ENCODE measurements around the gene CBX1. TPM values are rescaled to one million over a fixed set of nuclear protein-coding genes. Genes with fewer than 3 reads are reported as not detected.
A peak's percentile ranks its signal among the peaks of the same experiment; 100 is the strongest.

Gene CBX1
- 69.6 and 84.4 TPM in 2 replicates for polyA plus RNA-seq (2011; rRNA removed)
- polyA plus RNA-seq (2012; cell fraction: cytosol; rRNA removed): 44.2 and 49.1 TPM in 2 replicates
- 9.9 and 14.7 TPM in 2 replicates for polyA plus RNA-seq (2012; cell fraction: nucleus; rRNA removed)
- polyA plus RNA-seq (2017; fragmentation: RNase III; extraction: RNeasy Plus Mini Kit Qiagen cat#74134 plus additional on column Dnase treatment): 155 to 173 TPM (median 170 TPM) in 3 replicates
- 12.4 and 12.7 TPM in 2 replicates for polyA minus RNA-seq (2011; rRNA and poly(A)+ RNA removed)

DNA sequence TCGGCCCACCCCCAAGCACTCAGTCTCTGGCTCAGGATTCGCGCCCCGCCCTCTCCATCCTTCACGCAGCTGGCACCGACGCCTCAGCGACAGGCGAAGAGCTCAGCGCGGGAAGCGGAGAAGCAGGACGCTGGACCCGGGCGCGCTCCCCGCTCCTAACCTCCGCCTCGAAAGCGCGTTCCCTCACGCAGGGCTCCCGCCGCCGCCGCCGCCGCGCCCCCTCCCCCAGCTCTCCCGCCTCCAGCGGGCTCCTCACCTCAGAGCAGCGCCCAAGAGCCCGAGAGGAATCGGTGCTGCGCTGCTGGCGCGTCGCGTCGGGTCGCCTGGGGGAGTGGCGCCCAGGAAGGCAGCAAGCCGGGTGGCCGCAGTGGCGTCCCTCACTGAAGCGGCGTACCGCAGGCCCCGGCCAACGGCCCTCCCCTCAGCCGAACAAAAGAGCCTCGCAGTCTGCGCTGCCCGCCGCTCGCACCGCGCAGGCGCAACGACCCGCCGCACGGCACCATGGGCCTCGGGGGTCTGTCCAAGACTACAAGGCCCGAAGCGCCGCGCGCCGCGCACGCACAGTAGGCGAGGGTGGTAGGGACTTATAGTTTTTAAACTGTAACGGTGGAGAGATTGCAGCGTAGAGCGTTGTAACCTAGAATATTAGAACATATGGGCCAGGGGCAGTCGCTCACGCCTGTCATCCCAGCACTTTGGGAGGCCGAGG is at the start of gene CBX1:
CBX1 (minus strand) TSS at position 467 of the 709 bp plus-strand sequence. CDS start 24,474 bp downstream, outside the sequence.
- ChIA-PET POLR2A (interaction anchor here (1.0 to 1.5 kb wide), 6 partner anchors 39 to 77 kb away, joined by 3 to 8 read pairs (median 4); partner anchors contain the start of gene NFE2L1), CTCF (interaction anchor here (1.0 to 14.0 kb wide), 6 partner anchors 9 to 508 kb away, joined by 3 to 152 read pairs (median 8); no protein-coding TSS in a partner anchor)
- Histone ChIP-seq H3K4me3 (peak within 1 kb of the TSS; percentile 76), H3K9me3 (no peaks in the 10 kb centered on the region), H3K27ac (peak within 1 kb of the TSS; percentile 89 to 90), H3K4me2 (peak within 1 kb of the TSS; percentile 91), H3K4me1 (peaks cover 20% of the 10 kb centered on the region)
- 2% methylated on average over 63 of the region's 79 CpGs for WGBS (ENCODE audit: missing lambda C conversion rate)
- peak; percentile 92 to 99 for DNase-seq (ENCODE audit: low read depth in 1 of 2, low spot score in 1 of 2)
- FAIRE-seq: no peak
- TF ChIP-seq HOXB5 (CRISPR knock-in tag; IDR thresholded peaks at IDR 0.05): peak; percentile 66; the same call in 1 of the 2 replicates
- TF ChIP-seq, protein P1, sequence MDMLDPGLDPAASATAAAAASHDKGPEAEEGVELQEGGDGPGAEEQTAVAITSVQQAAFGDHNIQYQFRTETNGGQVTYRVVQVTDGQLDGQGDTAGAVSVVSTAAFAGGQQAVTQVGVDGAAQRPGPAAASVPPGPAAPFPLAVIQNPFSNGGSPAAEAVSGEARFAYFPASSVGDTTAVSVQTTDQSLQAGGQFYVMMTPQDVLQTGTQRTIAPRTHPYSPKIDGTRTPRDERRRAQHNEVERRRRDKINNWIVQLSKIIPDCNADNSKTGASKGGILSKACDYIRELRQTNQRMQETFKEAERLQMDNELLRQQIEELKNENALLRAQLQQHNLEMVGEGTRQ (IDR thresholded peaks at IDR 0.05): no peak
- TF ChIP-seq POLR2A (IDR thresholded peaks at IDR 0.05; ENCODE audit: low read length): peak; percentile 68
- TF ChIP-seq, protein P2, sequence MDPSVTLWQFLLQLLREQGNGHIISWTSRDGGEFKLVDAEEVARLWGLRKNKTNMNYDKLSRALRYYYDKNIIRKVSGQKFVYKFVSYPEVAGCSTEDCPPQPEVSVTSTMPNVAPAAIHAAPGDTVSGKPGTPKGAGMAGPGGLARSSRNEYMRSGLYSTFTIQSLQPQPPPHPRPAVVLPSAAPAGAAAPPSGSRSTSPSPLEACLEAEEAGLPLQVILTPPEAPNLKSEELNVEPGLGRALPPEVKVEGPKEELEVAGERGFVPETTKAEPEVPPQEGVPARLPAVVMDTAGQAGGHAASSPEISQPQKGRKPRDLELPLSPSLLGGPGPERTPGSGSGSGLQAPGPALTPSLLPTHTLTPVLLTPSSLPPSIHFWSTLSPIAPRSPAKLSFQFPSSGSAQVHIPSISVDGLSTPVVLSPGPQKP (IDR thresholded peaks at IDR 0.05; ENCODE audit: low read depth, low read length): no peak
- TF ChIP-seq, protein P3, sequence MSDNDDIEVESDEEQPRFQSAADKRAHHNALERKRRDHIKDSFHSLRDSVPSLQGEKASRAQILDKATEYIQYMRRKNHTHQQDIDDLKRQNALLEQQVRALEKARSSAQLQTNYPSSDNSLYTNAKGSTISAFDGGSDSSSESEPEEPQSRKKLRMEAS (IDR thresholded peaks at IDR 0.05): peak; percentile 84; the same call in 1 of the 2 replicates
- no peak for TF ChIP-seq MYC (IDR thresholded peaks at IDR 0.05; ENCODE audit: borderline replicate concordance, low read length)
- TF ChIP-seq RCOR1 (IDR thresholded peaks at IDR 0.05; ENCODE audit: low read depth, low read length): no peak
- TF ChIP-seq, protein P4, sequence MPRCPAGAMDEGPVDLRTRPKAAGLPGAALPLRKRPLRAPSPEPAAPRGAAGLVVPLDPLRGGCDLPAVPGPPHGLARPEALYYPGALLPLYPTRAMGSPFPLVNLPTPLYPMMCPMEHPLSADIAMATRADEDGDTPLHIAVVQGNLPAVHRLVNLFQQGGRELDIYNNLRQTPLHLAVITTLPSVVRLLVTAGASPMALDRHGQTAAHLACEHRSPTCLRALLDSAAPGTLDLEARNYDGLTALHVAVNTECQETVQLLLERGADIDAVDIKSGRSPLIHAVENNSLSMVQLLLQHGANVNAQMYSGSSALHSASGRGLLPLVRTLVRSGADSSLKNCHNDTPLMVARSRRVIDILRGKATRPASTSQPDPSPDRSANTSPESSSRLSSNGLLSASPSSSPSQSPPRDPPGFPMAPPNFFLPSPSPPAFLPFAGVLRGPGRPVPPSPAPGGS (IDR thresholded peaks at IDR 0.05): 0 out of 3 replicates have a peak, but pooled peaks have one; percentile 71
- peak; percentile 56 to 86; a peak in 4 of 5 replicates for TF ChIP-seq JUN (IDR thresholded peaks at IDR 0.05)
- peak; percentile 70 for TF ChIP-seq PHF8 (IDR thresholded peaks at IDR 0.05; ENCODE audit: borderline replicate concordance, low read depth)
- 0 out of 2 replicates have a peak, but pooled peaks have one; percentile 62 for TF ChIP-seq KDM1A (IDR thresholded peaks at IDR 0.05; ENCODE audit: low read depth)
- TF ChIP-seq ZFP36 (IDR thresholded peaks at IDR 0.05; ENCODE audit: borderline replicate concordance, partially characterized antibody): peak; percentile 13
- TF ChIP-seq CBX2 (IDR thresholded peaks at IDR 0.05; ENCODE audit: borderline replicate concordance, low read depth): no peak
- peak; percentile 35; the same call in 1 of the 2 replicates for TF ChIP-seq HDAC2 (IDR thresholded peaks at IDR 0.05)
- TF ChIP-seq, protein P5, sequence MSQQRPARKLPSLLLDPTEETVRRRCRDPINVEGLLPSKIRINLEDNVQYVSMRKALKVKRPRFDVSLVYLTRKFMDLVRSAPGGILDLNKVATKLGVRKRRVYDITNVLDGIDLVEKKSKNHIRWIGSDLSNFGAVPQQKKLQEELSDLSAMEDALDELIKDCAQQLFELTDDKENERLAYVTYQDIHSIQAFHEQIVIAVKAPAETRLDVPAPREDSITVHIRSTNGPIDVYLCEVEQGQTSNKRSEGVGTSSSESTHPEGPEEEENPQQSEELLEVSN (IDR thresholded peaks at IDR 0.05; ENCODE audit: borderline replicate concordance, low read depth): peak; percentile 74
- peak; percentile 98; the same call in 1 of the 2 replicates for TF ChIP-seq CHD4 (IDR thresholded peaks at IDR 0.05; ENCODE audit: borderline replicate concordance)
- peak; percentile 93 to 97 for ATAC-seq

DNA sequence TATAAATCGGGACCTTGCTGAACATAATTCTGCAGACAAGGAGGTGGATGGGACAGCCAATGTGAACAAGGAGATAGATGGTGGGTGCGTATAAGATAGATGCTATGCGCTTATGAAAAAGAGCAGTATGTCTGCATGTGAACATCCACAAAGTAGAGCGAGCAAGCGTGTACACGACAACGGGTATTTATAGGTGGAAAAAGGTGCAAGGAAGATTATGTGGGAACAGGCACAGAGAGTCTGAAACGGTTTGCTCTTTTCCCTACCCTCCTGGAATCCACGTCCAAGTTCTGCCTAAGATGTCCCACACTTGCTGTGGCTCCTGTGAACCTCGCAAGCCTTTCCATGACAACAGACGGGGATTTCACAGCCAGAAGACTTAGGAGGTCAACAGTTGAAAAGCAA is 49.3 kb upstream of the CBX1 start:
- DNase-seq (ENCODE audit: low read depth in 1 of 2, low spot score in 1 of 2) (no peak), ATAC-seq (no peak), FAIRE-seq (peak; percentile 7)
- Histone ChIP-seq H3K4me3 (no peak overlapping the region), H3K27ac (no peak overlapping the region), H3K4me1 (peaks cover 5% of the 10 kb centered on the region), H3K4me2 (no peak overlapping the region), H3K9me3 (no peaks in the 10 kb centered on the region)
- ChIA-PET POLR2A (no interaction called here), CTCF (interaction anchor here (0.5 to 1.2 kb wide), 4 partner anchors 9 to 70 kb away, joined by 3 to 6 read pairs (median 4); no protein-coding TSS in a partner anchor)
- TF ChIP-seq CEBPB (IDR thresholded peaks at IDR 0.05): no peak
- TF ChIP-seq HOXB13 (CRISPR knock-in tag; IDR thresholded peaks at IDR 0.05; ENCODE audit: low read depth): no peak
- TF ChIP-seq POLR2A (IDR thresholded peaks at IDR 0.05; ENCODE audit: low read length): no peak
- TF ChIP-seq MYC (IDR thresholded peaks at IDR 0.05; ENCODE audit: borderline replicate concordance, low read length): no peak
- TF ChIP-seq NPAS2 (CRISPR knock-in tag; IDR thresholded peaks at IDR 0.05; ENCODE audit: borderline replicate concordance): no peak
- TF ChIP-seq CBX2 (IDR thresholded peaks at IDR 0.05; ENCODE audit: borderline replicate concordance, low read depth): no peak
- no peak for TF ChIP-seq NFE2L2 (conservative IDR thresholded peaks at IDR 0.05; ENCODE audit: low read length)
- TF ChIP-seq, protein P6, sequence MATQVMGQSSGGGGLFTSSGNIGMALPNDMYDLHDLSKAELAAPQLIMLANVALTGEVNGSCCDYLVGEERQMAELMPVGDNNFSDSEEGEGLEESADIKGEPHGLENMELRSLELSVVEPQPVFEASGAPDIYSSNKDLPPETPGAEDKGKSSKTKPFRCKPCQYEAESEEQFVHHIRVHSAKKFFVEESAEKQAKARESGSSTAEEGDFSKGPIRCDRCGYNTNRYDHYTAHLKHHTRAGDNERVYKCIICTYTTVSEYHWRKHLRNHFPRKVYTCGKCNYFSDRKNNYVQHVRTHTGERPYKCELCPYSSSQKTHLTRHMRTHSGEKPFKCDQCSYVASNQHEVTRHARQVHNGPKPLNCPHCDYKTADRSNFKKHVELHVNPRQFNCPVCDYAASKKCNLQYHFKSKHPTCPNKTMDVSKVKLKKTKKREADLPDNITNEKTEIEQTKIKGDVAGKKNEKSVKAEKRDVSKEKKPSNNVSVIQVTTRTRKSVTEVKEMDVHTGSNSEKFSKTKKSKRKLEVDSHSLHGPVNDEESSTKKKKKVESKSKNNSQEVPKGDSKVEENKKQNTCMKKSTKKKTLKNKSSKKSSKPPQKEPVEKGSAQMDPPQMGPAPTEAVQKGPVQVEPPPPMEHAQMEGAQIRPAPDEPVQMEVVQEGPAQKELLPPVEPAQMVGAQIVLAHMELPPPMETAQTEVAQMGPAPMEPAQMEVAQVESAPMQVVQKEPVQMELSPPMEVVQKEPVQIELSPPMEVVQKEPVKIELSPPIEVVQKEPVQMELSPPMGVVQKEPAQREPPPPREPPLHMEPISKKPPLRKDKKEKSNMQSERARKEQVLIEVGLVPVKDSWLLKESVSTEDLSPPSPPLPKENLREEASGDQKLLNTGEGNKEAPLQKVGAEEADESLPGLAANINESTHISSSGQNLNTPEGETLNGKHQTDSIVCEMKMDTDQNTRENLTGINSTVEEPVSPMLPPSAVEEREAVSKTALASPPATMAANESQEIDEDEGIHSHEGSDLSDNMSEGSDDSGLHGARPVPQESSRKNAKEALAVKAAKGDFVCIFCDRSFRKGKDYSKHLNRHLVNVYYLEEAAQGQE (IDR thresholded peaks at IDR 0.05): no peak
- TF ChIP-seq, protein P5 (IDR thresholded peaks at IDR 0.05; ENCODE audit: borderline replicate concordance, low read depth): no peak
- no peak for TF ChIP-seq TFCP2L1 (CRISPR knock-in tag; IDR thresholded peaks at IDR 0.05)
- no peak for TF ChIP-seq ZSCAN20 (CRISPR knock-in tag; IDR thresholded peaks at IDR 0.05)
- WGBS (ENCODE audit: missing lambda C conversion rate): 58% methylated on average over 11 of the region's 11 CpGs

Data from A549 (cell line).